T-helper 17 cell (primary cell): ENCODE measurements around the gene ECPAS. TPM values are rescaled to one million over a fixed set of nuclear protein-coding genes. Genes with fewer than 3 reads are reported as not detected.

Experiments
- ATAC-seq: fragments of 150-1000 bp; cut with Tn5 transposase; 2 replicates; pipeline ENCODE4 v1.10.0; 2021; ENCODE audit warnings: mild to moderate bottlenecking, moderate library complexity
- DNase-seq, 3 donors: peaks; one replicate each; pipeline versions ENCODE4 v3.0.0 to v3.0.0-alpha.2; 2020 to 2021
- H3K9me3 ChIP-seq: one replicate; pipeline ENCODE4 v1.7.0; 2013; ENCODE audit warnings: low read length, mild to moderate bottlenecking; ENCODE audit not compliant: control insufficient read depth, poor library complexity, severe bottlenecking
- H3K27ac Mint-ChIP-seq: one replicate; pipeline ENCODE4 v1.8.0; 2022; ENCODE audit warnings: mild to moderate bottlenecking, moderate library complexity, mixed read lengths
- H3K27me3 Mint-ChIP-seq: one replicate; pipeline ENCODE4 v1.8.0; 2022; ENCODE audit warnings: mixed read lengths
- H3K36me3 Mint-ChIP-seq: one replicate; pipeline ENCODE4 v1.8.0; 2022; ENCODE audit warnings: low read depth, mixed read lengths
- H3K4me1 Mint-ChIP-seq: one replicate; pipeline ENCODE4 v1.8.0; 2022; ENCODE audit warnings: mild to moderate bottlenecking, mixed read lengths
- H3K4me3 Mint-ChIP-seq: one replicate; pipeline ENCODE4 v1.8.0; 2022; ENCODE audit warnings: mild to moderate bottlenecking, moderate library complexity, mixed read lengths
- total RNA-seq, 4 donors: library from RNA in 2 of 4; stranded (reverse) in 2 of 4; gene quantifications; one replicate each; pipeline ENCODE4 v1.2.3 and lab custom pipeline; 2022 to 2026

ECPAS gene
- total RNA-seq, 2 donors from 2014 or later, result 56.8 to 65.9 TPM

- peaks cover 6% of the 10 kb centered on the region for H3K4me1 Mint-ChIP-seq
- DNase-seq (no peak), ATAC-seq (no peak)
- H3K27ac Mint-ChIP-seq, result no peak overlapping the region
- no peaks in the 10 kb centered on the region for H3K27me3 Mint-ChIP-seq
- peaks cover 13% of the 10 kb centered on the region for H3K36me3 Mint-ChIP-seq
- H3K9me3 ChIP-seq, result no peaks in the 10 kb centered on the region
- no peak overlapping the region for H3K4me3 Mint-ChIP-seq
Measured at GRCh38 chr9:111386386-111386785, 97.8 kb downstream of the ECPAS start.

GRCh38 chr9:111381006-111381405, 103.2 kb downstream of the ECPAS start:
- Mint-ChIP-seq H3K27me3 (no peaks in the 10 kb centered on the region), H3K4me3 (no peak overlapping the region), H3K27ac (peak overlapping the region; percentile 24), H3K36me3 (peaks cover 20% of the 10 kb centered on the region), H3K4me1 (peaks cover 3% of the 10 kb centered on the region)
- ATAC-seq (no peak), DNase-seq (no peak)
- no peaks in the 10 kb centered on the region for H3K9me3 ChIP-seq

- Mint-ChIP-seq H3K27me3 (no peaks in the 10 kb centered on the region), H3K4me3 (no peak overlapping the region), H3K27ac (peak overlapping the region; percentile 29), H3K36me3 (peaks cover 19% of the 10 kb centered on the region), H3K4me1 (peaks cover 4% of the 10 kb centered on the region)
- H3K9me3 ChIP-seq, result no peaks in the 10 kb centered on the region
- ATAC-seq, result no peak
- no peak for DNase-seq
Measured at GRCh38 chr9:111375817-111376564, 108.2 kb downstream of the ECPAS start.

- no peak overlapping the region for H3K27ac Mint-ChIP-seq
- H3K36me3 Mint-ChIP-seq, result peaks cover 15% of the 10 kb centered on the region
- ATAC-seq, result no peak
Measured at GRCh38 chr9:111375062-111375461, 109.1 kb downstream of the ECPAS start.

GRCh38 chr9:111372297-111372696, 111.9 kb downstream of the ECPAS start:
- Mint-ChIP-seq H3K27me3 (no peaks in the 10 kb centered on the region), H3K4me3 (no peak overlapping the region), H3K4me1 (peaks cover 4% of the 10 kb centered on the region), H3K36me3 (peaks cover 12% of the 10 kb centered on the region), H3K27ac (no peak overlapping the region)
- no peak for DNase-seq
- no peak for ATAC-seq
- no peaks in the 10 kb centered on the region for H3K9me3 ChIP-seq

More at GRCh38 chr9:111375062-111375461, 109.1 kb downstream of the ECPAS start:
- no peak for DNase-seq
- H3K9me3 ChIP-seq, result no peaks in the 10 kb centered on the region
- Mint-ChIP-seq H3K27me3 (no peaks in the 10 kb centered on the region), H3K4me3 (no peak overlapping the region), H3K4me1 (peaks cover 4% of the 10 kb centered on the region)

GRCh38 chr9:111366978-111367377, 117.2 kb downstream of the ECPAS start:
- Mint-ChIP-seq H3K4me1 (peaks cover 2% of the 10 kb centered on the region), H3K27me3 (no peaks in the 10 kb centered on the region), H3K27ac (no peak overlapping the region), H3K4me3 (no peak overlapping the region), H3K36me3 (peaks cover 16% of the 10 kb centered on the region)
- H3K9me3 ChIP-seq, result no peaks in the 10 kb centered on the region
- DNase-seq (no peak), ATAC-seq (no peak)

GRCh38 chr9:111362526-111362925, 121.7 kb downstream of the ECPAS start:
- Mint-ChIP-seq H3K27me3 (no peaks in the 10 kb centered on the region), H3K4me1 (peaks cover 2% of the 10 kb centered on the region), H3K36me3 (peaks cover 15% of the 10 kb centered on the region), H3K27ac (no peak overlapping the region), H3K4me3 (no peak overlapping the region)
- H3K9me3 ChIP-seq, result no peaks in the 10 kb centered on the region
- DNase-seq (no peak), ATAC-seq (no peak)

GRCh38 chr9:111360881-111361280, 123.3 kb downstream of the ECPAS start:
- ATAC-seq, result no peak
- H3K4me1 Mint-ChIP-seq, result peaks cover 2% of the 10 kb centered on the region
- H3K27ac Mint-ChIP-seq, result no peak overlapping the region
- H3K36me3 Mint-ChIP-seq, result peaks cover 12% of the 10 kb centered on the region
- H3K9me3 ChIP-seq, result no peaks in the 10 kb centered on the region
- H3K27me3 Mint-ChIP-seq, result no peaks in the 10 kb centered on the region
- no peak overlapping the region for H3K4me3 Mint-ChIP-seq
- DNase-seq, result no peak

- H3K27me3 Mint-ChIP-seq, result no peaks in the 10 kb centered on the region
- DNase-seq, result no peak
- no peaks in the 10 kb centered on the region for H3K4me1 Mint-ChIP-seq
- no peaks in the 10 kb centered on the region for H3K9me3 ChIP-seq
- no peak overlapping the region for H3K4me3 Mint-ChIP-seq
- peaks cover 2% of the 10 kb centered on the region for H3K36me3 Mint-ChIP-seq
- no peak for ATAC-seq
- no peak overlapping the region for H3K27ac Mint-ChIP-seq
Measured at GRCh38 chr9:111356481-111357244, 127.5 kb downstream of the ECPAS start.

GRCh38 chr9:111352545-111352944, 131.6 kb downstream of the ECPAS start:
- no peak for DNase-seq
- H3K9me3 ChIP-seq, result no peaks in the 10 kb centered on the region
- Mint-ChIP-seq H3K36me3 (no peaks in the 10 kb centered on the region), H3K4me1 (no peaks in the 10 kb centered on the region), H3K27ac (no peak overlapping the region), H3K27me3 (no peaks in the 10 kb centered on the region), H3K4me3 (no peak overlapping the region)
- no peak for ATAC-seq

GRCh38 chr9:111350556-111350955, 133.6 kb downstream of the ECPAS start:
- no peaks in the 10 kb centered on the region for H3K4me1 Mint-ChIP-seq
- H3K9me3 ChIP-seq, result no peaks in the 10 kb centered on the region
- no peak overlapping the region for H3K4me3 Mint-ChIP-seq
- no peaks in the 10 kb centered on the region for H3K27me3 Mint-ChIP-seq
- no peak for DNase-seq
- ATAC-seq, result no peak
- H3K27ac Mint-ChIP-seq, result no peak overlapping the region
- H3K36me3 Mint-ChIP-seq, result no peaks in the 10 kb centered on the region

GRCh38 chr9:111349766-111350165, 134.4 kb downstream of the ECPAS start:
- Mint-ChIP-seq H3K27ac (no peak overlapping the region), H3K36me3 (no peaks in the 10 kb centered on the region), H3K27me3 (no peaks in the 10 kb centered on the region), H3K4me3 (no peak overlapping the region), H3K4me1 (no peaks in the 10 kb centered on the region)
- DNase-seq (no peak), ATAC-seq (no peak)
- H3K9me3 ChIP-seq, result no peaks in the 10 kb centered on the region

- ATAC-seq, result no peak
- DNase-seq, result no peak
- H3K4me1 Mint-ChIP-seq, result no peaks in the 10 kb centered on the region
Measured at GRCh38 chr9:111348821-111349271, 135.3 kb downstream of the ECPAS start.

More at GRCh38 chr9:111348821-111349271, 135.3 kb downstream of the ECPAS start:
- H3K9me3 ChIP-seq, result no peaks in the 10 kb centered on the region
- H3K4me3 Mint-ChIP-seq, result no peak overlapping the region
- no peaks in the 10 kb centered on the region for H3K27me3 Mint-ChIP-seq
- H3K36me3 Mint-ChIP-seq, result no peaks in the 10 kb centered on the region
- H3K27ac Mint-ChIP-seq, result no peak overlapping the region
